ENCODE results near the gene TXNDC8.

The TXNDC8 gene

DNA sequence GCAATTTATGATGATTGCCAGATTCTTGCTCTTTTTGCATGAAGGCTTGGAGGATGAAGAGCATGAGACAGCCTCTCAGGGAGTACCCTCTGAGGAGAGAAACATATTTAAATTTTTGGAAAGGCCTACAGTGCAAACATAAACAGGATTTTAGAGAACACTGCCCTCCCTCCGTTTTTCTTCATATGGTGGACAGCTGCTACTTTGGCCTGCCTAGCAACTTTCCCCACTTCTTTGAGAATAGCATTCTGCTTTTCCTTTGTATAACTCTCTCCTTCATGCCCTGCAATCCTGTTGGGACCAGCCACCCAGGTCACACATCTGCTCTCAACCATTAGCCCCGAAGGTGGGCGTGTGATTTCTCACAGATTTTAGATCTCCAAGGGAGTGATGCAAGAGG, 60.9 kb downstream of the TXNDC8 start:
- DNase-seq, result no peak

DNA sequence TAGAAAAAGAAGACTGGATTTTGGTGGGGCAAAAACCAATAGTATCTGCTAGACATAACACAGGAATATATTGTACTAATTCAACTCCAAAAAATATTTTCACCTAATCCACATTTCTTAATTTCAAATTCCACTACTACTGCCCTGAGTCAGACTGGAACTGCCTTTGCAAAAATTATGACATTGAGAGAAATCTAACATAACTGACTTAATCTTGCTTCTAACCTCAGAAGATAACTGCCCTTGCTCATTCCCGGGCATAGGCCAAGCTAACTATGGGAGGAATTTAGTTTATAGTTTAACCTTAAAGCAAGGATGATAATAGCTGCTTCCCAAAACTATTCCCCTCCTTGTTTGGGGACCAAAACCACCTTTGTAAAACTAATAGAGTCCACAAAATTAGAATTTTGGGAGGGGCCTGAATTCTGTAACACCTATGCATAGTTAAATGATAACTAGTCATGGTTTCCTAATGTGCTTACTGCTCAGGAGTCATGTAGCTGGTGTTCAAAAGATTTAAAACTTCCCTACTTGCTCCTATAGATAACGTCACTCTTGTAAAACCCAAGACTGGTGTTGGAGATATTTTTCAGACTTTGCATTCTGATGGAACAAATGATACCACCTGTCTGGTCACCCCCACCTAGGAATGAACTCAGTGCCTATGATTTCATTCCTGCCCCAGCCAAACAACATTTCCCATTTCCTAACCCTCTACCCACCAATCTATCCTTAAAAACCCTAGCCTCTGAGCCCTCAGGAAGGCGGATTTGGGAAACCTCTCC, 67.3 kb downstream of the TXNDC8 start:
- no peak for DNase-seq

GRCh38 chr9:110266795-110267194, 70.9 kb downstream of the TXNDC8 start:
- DNase-seq, result no peak

GRCh38 chr9:110261632-110262031, 76.0 kb downstream of the TXNDC8 start:
- DNase-seq, result no peak

GRCh38 chr9:110260911-110261310, 76.8 kb downstream of the TXNDC8 start:
- no peak for DNase-seq

- no peak for DNase-seq
These were observed 78.1 kb downstream of the TXNDC8 start for GRCh38 chr9:110259566-110259965.

- no peak for DNase-seq
These were observed 79.0 kb downstream of the TXNDC8 start for GRCh38 chr9:110258690-110259091.

DNA sequence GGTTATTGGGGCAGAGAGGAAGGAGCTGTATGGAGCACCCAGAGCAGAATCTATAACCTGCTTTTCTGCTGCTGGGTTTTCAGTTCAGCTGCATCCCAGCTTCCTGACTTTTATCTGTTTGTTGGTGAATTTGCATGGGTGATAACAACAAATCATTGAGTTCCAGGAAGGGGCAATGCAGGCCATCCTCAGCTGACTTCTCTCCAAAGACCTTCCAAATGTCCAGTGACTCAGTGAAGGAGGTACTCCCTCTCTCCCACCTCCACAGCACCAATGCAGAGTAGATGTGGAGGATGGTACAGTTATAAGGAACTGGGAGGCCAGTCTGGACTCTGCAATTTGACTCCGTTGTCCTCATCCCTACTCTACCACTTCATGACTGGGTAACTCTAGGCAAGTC, 79.7 kb downstream of the TXNDC8 start:
- DNase-seq, result no peak

DNA sequence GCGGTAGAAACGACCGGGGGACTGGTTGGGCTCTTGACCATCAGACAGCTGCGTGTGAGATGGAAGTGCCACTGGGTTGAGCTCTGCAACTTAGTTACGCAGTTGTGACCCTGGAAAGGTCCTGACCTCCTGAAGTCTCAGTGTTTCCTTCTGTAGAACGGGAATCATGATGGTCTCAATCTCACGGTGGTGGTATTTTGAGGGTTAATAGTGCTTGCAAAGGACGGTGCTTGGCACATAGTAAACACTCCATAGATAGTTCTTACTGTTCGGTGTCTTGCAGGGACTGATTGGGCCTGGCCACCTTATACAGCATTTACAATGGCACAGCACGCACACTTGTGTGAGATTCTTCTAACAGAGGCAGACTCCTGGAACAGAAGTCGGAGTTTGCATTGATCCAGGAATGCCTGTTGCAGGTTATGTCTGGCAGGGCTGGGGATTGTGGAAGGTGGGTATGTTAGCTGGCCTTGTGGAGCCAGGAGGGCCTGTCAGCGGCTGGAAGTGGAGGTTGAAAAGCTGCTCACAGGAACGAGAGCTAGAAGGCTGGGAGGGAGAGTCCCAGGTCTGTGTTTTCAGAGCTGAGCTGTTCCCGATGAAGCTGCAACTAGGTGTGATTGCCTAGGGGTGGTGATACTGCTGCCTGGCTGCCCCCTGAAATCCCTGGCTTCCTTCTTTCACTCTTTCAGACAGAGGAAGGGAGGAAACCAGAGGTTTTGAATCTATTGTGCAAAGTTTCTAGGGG, 80.4 kb downstream of the TXNDC8 start:
- no peak for DNase-seq

DNA sequence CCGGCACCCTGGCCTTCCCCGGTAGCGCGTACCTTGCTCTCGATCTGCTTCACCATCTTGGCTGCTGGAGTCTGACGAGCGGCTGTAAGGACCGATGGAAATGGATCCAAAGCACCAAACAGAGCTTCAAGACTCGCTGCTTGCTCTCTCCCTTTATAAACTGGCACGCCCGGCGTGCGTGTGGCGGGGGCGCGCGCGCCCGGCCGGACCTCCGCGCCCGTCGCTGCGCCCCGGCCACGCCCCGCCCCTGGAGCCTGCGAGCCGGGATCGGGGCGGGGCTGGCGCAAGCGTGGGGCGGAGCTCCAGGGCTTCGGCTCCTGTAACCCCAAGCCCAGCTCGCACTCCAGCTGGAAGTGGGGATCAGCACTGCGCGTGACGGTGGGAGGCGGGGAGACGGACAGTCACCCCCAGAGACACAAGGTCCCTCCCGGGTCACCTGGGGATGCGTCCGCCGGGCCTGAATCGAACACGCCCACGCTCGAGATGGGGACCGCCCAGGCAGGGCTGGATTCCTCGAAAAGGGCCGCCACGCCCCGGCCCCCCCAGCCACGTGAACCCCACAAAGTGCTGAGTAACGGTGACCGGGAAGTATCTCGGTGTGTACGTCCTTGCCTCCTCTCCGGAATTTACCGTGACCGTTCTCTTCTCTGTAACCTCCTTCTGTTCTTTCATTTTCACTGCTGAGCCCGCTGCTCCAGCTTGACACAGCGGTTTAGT, 81.1 kb downstream of the TXNDC8 start, which contains the start of gene TXN:
TSS of gene TXN (minus strand) at position 128 of the 717 bp plus-strand sequence. CDS start at position 56, 72 bp downstream.
- DNase-seq, result peak; percentile 86 to 92

DNA sequence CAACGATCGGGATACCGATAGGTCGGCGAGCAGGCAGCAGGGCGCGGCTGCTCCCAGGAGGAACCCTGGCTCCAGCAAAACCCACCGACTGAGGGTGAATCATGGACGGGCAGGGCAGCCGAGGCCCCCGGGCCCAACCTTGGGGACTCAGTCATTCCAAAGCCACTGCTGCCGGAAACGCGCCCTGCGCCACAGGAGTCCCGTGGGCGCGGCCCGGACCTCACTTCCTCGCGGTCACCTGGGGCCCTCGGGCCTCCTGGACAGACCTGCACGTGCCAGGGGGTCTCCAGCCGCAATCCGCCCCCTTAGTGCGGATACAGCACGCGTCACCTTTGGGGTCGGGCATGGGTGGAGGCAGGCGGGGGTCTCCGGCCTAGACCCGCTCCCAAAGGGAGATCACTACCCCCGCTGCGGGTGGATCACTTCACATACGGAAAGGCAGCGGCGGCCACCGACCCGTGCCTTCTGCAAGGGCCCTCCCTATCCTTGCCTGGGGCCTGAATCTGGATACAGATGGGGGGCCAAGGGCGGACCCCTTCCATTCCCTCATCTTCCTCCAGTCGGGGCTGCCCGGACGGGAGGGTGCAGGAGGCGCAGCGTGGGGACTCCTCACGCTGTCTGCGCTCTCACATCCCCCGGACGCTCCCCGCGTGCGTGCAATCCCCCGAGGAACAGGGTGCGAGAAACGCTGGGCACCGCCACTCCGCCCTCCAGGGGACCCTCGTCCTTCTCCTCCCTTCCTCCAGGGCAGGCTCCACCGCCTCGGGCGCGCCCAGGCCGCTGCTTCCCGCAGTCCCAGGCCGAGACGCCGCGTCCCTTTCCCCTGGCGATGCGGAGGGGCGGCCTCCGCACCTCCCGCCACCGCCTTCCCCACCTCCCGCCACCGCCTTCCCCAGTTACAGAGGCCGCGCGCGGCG, 81.9 kb downstream of the TXNDC8 start:
- peak; percentile 61 to 64 for DNase-seq

GRCh38 chr9:110255034-110255462, 82.6 kb downstream of the TXNDC8 start:
- peak in 1 of 2 experiments; percentile 50 for DNase-seq

DNA sequence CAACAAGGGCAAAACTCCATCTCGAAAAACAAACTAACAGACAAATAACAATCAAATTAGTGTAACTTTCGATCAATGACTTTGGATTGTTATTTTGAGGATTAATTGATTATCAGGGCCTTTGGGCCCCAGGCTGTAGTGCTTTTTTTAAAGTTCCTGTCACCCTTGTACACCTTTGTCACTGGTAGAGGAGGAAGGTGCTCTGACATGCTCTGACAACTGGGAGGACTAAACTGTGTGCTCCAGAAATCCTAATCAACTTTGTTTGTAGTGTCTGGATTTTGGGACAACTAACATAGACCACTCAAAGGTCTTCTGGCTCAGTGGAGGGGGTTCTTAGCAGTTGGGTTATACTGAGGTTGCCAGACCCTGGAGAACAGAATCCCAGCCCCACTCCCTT, 83.2 kb downstream of the TXNDC8 start:
- no peak for DNase-seq
